Kasumi-1 (cell line): ENCODE measurements around the gene DNAJC5.
"Not testable (repeated sequence)": the region's sequence is repeated elsewhere in the genome, so short reads cannot be mapped to it uniquely, and the experiment has no call there.

Source experiments
- DNase-seq, 2 experiments: peaks; one replicate each; lab custom pipeline; 2025; lab: John Stamatoyannopoulos, UW

DNAJC5 gene

GRCh38 chr20:63908008-63908682 lies 13.2 kb downstream of the DNAJC5 start:
- DNase-seq: no peak

DNA sequence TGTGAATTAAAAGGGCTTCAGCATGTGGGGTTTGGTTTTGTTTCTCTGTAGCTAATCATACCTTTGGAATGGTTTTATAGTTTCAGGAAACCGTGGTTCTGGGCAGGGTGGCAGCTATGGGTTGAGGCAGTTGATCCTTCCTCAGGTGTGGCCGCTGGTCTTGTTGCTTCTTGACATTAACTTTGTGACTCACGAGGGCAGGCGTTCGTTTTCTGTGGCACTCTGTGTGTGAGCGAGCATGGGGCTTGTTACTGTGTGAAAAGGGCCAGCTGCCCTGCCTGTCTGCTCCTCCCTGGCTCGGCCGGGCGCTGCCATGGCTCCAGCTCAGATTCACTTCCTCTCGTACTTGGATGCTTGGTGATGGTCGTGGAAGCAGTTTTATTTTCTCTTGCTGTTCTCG lies 16.2 kb downstream of the DNAJC5 start:
- DNase-seq: no peak

DNA sequence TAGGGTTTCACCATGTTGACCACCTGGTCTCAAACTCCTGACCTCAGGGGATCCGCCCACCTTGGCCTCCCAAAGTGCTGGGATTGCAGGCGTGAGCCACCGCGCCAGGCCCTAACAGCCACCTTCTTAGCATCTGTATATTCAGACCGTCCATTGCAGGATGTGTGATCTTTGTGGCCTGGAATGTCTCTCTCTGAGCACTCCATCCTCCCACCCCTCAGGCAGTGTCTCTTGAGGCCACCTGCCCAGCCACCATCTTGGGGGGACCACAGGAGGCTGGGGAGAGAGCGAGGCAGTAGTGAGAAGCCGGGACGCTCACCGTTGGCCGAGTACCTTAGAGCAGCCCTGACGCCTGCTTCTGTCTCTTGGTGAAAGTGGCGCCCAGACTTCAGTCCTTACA lies 18.8 kb downstream of the DNAJC5 start:
- DNase-seq: no peak

DNA sequence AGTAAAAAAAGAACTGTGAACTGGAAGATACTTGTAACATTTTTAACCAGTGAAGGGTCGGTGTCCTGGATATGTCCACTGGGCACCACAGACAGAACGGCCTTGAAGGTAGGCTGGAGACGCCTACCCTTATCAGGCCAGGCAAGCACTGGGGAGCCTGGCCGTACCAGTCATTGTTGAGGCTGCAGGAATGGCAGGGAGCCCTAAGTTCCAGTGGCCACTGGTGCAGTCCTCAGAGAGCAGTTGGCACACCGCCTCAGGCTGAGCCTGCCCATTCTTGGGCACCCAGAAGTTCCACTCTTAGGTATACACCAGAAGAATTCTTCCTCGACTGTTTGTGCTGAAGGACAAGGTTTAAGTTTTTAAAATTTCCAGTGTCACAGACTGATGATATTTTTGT lies 20.5 kb downstream of the DNAJC5 start:
- DNase-seq: no peak

GRCh38 chr20:63916371-63916939 lies 21.5 kb downstream of the DNAJC5 start:
- not testable (repeated sequence) for DNase-seq

DNA sequence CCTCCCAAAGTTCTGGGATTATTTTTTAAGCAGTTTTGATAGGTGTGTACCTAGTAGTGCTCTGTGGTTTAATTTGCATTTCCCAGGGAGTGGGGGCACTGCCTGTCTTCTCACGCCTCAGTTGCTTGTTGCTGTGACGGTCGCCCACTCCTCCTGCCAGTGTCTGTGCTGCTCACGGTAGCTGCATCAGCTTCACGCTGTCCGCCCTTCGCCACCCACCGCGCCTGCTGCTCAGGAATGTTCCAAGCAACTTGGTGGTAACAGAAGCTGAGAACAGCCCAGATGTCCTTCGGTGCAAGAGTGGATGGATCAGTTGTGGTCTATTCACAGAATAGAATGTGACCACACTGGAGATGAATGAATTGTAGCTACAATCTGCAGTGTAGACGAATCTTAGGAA lies 22.9 kb downstream of the DNAJC5 start:
- DNase-seq: no peak

DNA sequence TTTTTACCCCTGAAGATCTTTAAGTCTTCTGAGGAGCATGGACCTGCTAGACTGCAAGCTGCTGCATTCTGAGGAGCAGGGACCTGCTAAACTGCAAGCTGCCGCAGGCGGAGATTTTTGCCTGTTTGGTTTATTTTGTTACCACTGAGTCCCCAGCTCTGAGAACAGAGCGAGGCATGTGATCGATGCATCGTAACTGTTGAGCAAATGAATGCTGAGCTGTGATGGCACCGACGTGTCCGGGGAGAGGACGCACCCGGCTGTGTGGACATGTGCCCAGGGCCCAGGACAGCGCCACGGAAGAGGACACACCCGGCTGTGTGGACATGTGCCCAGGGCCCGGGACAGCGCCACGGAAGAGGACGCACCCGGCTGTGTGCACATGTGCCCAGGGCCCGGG lies 24.2 kb downstream of the DNAJC5 start:
- DNase-seq: no peak

DNA sequence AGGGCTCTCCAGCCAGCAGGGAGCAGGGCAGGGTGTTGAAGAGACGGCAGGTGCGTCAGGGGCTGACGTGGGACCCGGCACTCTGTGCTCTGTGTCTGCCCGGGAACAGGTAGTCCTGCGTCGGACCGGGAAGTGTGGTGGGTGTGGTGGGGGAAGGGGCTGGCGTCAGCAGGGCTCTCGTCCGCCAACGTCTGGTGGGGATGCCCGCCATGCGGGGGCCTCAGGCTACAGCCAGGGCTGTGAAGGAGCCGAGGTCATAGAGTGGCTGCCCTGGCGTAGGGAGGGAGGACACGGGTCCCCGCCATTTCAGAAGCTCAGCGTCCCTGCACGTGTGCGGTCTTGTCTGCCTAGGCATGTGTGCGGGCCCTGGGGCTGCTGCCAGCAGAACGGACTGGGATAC lies 25.3 kb downstream of the DNAJC5 start:
- DNase-seq: no peak

GRCh38 chr20:63923651-63924050 lies 28.7 kb downstream of the DNAJC5 start:
- no peak for DNase-seq

DNA sequence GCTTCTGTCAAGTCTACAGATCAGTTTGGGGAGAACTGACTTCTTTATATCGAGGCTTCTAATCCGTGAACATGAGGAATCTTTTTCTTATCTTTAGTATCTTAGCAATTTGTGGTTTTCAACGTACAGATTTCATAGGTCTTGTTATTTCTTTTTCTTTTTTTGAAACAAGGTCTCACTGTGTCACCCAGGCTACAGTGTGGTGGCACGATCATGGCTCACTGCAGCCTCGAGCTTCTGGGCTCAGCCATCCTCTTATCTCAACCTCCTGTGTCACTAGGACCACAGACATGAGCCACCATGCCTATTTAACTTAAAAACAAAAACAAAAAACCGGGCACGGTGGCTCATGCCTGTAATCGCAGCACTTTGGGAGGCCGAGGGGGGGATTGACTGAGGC lies 29.3 kb downstream of the DNAJC5 start:
- DNase-seq: no peak

DNA sequence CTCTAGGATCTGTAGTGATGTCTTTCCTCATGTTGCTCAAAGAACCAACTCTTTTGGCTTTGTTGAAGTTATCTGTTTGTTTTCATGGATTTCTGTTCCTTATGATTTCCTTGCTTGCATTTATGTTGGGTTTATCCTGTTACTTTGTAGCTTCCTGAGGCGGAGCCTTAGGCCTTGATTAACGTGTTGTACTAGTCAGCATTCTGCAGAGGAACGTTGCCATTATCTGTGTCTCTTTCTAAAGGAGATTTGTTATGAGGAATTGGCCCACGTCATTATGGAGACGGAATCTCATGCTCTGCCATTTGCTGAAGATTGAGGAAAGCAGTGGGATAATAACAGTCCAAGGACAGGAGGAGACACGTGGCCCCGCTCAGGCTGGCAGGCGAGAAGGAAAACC lies 31.4 kb downstream of the DNAJC5 start:
- DNase-seq: no peak

GRCh38 chr20:63929071-63929470 lies 34.1 kb downstream of the DNAJC5 start:
- no peak for DNase-seq

GRCh38 chr20:63929473-63929883 lies 34.6 kb downstream of the DNAJC5 start:
- not testable (repeated sequence) for DNase-seq

DNA sequence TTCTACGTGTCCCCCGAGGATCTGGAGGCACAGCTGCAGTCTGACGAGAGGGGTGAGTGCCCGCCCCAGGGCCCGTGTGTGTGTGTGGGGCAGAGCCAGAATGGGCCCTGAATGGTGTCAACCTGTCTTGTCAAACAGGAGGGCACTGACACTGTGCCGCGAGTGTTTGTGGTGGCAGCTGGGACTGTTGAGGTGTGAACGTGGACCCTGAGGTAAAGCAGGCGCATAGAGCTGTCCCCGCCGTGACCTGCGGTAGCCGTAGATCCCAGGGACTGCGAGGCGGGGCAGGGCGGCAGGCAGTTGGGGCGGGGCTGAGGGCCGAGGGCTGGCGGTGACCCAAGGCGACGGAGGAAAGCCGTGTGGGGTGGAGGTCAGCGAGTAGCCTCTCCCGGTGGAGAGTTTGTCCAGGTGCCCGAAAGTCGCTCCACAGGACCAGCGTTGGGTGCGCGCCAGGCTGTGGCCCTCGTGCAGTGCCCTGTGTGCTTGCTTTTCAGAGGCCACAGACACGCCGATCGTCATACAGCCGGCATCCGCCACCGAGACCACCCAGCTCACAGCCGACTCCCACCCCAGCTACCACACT lies 36.1 kb downstream of the DNAJC5 start:
- no peak for DNase-seq

DNA sequence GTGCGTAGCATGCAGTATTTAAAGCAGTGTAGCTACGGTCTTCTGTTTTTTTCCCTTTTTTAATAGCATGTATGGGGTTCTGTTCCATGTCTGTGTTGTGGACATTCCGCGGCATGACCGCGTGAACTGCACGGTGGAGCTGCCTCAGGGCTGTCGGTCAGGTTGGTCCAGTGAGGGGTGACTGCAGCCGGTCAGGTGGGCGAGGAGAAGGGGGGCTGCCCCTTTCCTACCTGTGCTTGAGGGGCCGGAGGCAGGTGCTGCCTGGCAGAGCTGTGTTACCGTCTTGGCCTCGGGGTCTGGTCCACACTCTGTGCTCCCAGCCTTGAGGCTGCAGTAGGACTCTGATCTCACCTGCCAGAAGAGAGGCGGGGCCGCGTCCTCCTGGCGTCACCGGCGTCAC lies 36.8 kb downstream of the DNAJC5 start:
- DNase-seq: no peak

- DNase-seq: no peak
Observed at GRCh38 chr20:63932606-63933160, 37.8 kb downstream of the DNAJC5 start.

DNA sequence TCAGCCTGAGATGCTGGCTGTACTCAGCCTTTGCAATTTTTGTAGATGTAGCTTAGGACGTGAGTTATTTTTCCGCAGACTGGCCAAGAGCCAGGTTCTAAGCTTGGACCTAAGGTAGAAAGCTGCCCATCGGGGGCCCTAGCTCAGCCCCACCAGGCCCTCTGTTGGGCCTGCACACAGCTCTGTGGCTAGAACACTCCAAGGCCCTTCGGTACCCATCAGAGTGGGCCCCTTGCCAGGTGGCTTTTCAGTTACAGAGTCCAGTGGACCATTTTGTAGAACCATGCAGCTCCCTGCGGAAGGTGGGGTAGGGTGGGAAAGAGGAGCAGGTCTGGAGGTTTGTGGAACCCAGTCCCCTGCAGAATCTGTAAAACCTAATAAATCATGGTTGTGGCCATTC lies 38.7 kb downstream of the DNAJC5 start:
- DNase-seq: no peak

DNA sequence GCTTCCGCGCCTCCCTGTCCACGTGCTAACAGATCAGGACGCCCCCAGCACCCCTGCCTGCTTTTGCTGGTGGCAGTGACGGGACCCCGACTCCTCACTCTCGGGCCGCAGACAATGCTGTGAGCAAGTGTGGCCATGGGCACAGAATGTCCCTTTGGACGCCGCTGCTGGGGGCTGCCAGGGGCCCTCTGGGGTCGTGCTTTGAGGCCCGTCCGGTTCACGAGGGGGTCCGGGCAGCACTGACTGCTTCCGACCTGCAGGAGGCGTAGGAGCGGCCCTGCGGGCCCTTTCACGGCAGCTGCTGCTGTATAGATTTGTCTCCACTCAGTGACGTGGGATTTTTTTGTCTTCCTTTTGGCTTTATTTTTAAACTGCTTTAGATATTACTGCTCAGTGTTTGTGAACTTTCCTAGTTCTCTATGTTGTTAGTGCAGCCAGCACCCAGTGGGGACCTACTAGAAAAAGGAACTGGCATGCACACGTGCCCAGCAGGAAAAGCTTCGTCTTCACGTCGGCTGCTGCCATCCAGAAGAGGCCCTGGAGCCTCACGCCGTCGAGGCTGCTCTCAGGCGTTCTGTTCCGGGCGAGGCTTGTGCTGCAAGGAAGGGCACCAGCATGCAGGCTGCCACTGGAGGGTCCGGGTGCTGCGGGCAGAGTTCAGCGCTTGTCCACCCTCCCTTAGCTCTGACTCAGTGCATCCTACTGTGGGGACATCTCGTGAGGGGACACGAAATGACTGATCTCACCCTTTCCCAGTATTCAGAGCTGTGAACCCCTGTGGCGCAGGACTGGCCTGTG lies 39.5 kb downstream of the DNAJC5 start:
- peak; percentile 9 to 14 for DNase-seq

GRCh38 chr20:63935447-63935846 lies 40.5 kb downstream of the DNAJC5 start:
- DNase-seq: no peak

GRCh38 chr20:63937596-63937995 lies 42.7 kb downstream of the DNAJC5 start:
- no peak for DNase-seq

GRCh38 chr20:63939061-63939935 lies 44.4 kb downstream of the DNAJC5 start:
- DNase-seq: no peak

GRCh38 chr20:63940071-63940471 lies 45.1 kb downstream of the DNAJC5 start:
- DNase-seq: no peak
